ENCODE data around the gene CREB5. TPM values are rescaled to one million over a fixed set of nuclear protein-coding genes. Genes with fewer than 3 reads are reported as not detected.

CREB5 gene
- polyA plus RNA-seq, 4 donors = 7.4 to 13.4 (median 8.4) TPM

DNA sequence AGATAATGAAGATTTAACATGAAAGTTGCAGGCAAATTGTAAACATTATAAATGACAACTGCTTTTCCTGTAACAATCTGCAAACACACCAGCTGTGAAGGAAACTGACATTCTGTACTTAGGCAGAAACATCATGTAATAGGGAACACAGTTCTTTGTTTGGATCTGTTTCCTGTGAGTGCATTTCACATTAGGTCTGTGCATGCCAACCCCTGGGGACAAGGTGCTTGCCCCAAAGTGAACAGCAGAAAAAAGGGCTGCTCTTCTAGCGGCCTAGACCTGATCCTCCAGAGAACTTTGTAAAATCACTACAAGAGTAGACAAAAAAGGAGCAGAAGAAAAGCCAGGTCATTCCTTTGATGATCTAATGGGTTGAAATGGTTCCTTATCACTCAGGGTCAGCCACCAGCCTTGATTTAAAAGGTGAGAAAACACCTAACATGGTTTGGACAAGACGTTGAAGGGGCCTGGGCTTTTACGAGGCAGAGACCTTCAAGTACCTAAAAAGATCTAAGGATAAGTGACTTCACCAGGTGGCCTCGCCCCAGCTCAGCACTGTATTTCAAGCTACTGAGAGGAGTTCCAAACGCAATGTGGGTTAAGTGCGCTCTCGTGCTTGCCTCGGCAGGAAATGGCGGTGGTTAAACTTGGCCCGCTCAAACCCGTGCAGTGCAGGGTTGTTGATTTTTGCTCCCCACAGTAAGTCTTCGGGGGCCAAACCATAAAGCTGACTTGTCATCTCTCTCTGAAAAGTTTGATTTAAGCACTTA is 249.7 kb downstream of the CREB5 start:
- DNase-seq (ENCODE audit: low read depth in 4 of 4, low spot score in 3 of 4) = no peak

DNA sequence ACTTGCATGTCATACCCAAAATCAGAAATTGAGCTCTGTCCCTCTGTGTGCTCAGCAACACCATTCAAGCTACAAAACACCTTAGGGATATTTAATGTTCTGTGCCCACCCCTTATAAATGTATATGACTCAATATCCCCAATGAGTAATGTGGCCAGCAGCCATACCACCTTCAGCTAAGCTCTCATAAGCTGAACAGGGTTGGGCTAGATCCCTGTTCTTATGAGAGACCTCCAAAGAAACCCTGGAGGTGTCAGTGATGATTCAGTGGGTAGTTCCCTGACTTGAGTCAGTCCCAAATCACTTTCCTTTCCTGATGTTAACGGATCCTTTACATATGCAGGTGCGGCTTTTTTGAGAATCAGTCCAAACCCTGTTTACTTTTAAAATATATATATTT is 253.8 kb downstream of the CREB5 start:
- DNase-seq (ENCODE audit: low read depth in 4 of 4, low spot score in 3 of 4) = no peak

DNA sequence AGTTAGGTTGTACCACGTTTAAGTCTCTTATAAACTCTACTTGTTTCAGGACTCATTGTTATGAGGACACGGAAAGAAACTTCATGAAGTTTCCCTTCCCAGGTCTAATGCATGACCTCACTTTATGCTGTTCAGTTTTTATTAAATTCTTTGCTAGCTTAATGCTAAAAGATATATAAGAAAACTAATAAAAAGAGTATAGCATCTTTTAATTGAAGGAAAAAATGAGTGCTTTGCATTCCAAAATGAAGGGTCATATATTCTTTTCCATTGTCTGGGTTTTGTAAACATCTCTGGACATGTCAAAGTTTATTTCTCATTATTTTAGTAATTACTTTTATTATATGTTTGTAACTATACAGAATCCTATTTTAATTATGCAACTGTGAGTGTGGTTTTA is 255.8 kb downstream of the CREB5 start:
- no peak for DNase-seq (ENCODE audit: low read depth in 4 of 4, low spot score in 3 of 4)

DNA sequence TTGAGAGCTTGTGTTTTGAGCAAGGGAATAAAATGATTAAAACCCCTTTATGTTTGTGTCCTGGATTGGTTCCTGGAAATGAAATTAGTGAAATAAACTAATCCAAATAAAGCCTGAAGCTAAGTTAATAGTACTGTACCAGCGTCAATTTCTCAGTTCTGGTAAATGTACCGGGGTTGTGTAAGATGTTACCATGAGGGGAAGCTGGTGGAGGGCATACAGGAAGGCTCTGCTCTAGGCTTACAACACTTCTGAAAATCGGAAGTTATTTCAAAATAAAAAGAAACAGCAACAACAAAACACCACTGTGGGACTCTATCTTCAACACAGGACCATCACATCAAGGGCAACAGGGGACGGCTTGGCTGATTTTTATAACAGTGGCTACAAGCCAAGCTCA is 257.0 kb downstream of the CREB5 start:
- no peak for DNase-seq (ENCODE audit: low read depth in 4 of 4, low spot score in 3 of 4)

DNA sequence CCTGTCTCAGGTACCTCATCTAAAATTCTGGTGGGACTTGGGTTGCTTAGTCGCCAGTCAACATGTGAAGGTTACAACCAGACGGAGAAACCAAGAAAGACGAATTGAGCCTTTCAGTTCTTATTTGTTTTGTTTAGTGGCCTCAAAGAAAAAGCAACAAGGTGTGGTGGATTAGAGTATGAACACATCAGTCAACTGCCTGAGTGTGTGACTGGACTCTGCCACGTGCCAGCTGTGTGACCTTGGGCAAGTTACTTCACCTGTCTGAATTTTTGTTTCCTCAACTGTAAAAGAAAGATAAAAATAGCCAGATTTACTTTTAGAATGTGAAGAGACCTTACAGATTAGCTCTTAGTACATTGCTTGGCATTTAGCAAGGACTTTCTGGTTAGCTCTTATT is 259.2 kb downstream of the CREB5 start:
- no peak for DNase-seq (ENCODE audit: low read depth in 4 of 4, low spot score in 3 of 4)

DNA sequence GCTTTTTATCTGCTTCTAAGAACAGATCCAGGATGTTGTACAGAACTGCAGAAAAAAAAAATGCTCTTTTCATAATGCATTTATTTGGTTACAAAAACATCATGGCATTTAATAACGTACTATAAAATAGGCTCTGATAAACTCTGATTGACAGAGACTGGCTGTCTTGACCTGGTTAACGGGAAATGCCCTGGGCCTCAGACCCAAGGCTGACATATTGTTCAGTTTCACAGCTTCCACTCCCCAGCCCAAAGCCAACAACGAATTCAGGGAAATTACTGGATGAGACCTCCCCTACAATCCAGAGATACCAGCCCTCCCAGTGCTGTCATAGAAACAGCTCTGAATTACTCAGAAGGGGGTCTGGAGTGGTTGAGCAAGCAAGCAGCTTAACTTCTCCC is 260.1 kb downstream of the CREB5 start:
- no peak for DNase-seq (ENCODE audit: low read depth in 4 of 4, low spot score in 3 of 4)

DNA sequence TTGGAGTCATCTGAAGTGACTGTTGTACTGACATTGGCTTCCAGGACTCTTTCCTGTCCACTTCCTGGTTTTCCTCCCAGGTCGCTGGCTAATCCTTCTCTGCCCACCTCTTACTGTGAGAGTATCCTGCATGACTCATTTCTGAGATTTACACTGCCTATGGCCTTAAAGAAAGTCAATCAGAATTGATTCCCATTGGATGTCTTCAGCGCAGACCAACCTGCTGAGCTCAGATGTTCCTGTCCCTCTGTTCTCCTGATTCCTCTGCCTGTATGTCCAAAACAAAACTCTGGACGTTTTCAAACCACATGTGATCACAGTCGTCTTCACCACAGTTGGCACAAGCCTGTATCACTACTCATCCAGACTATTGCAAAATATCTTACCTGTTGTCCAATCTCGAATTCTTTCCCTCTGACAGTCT is 262.1 kb downstream of the CREB5 start:
- DNase-seq (ENCODE audit: low read depth in 4 of 4, low spot score in 3 of 4) = no peak

DNA sequence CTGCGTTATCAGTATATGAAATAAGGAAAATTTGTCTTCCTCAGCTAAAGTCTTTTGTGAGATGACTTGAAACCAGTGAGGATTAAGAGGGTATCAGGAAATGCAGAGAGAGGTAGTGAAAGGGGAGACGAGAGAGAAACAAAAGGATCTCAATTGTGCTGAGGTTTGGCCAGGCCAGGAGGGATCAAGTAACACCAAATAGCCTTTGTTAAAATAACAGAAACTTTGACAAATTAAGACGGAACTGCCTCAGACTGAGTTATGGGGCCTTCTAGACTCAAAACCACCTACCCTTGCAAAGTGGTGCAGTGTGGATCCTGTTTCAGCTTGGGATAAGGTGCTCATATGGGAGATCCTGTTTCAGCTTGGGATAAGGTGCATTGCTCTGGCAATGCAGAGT is 263.1 kb downstream of the CREB5 start:
- DNase-seq (ENCODE audit: low read depth in 4 of 4, low spot score in 3 of 4) = no peak

DNA sequence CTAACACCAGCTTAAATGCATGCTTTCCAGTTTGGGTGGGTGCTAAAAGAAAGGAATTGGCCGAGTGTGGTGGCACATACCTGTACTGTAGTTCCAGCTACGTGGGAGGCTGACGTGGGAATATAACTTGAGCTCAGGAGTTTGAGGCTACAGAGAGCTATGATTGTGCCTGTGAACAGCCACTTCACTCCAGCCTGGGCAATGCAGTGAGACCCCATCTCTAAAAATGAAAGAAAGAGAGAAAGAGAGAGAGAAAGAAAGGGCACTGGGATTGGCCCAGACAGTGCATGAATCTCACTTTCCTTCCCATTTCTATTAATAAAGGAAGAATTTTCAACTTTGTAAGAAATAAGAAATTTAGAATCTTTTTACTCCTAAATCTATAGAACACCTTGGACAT is 265.4 kb downstream of the CREB5 start:
- DNase-seq (ENCODE audit: low read depth in 4 of 4, low spot score in 3 of 4) = no peak

DNA sequence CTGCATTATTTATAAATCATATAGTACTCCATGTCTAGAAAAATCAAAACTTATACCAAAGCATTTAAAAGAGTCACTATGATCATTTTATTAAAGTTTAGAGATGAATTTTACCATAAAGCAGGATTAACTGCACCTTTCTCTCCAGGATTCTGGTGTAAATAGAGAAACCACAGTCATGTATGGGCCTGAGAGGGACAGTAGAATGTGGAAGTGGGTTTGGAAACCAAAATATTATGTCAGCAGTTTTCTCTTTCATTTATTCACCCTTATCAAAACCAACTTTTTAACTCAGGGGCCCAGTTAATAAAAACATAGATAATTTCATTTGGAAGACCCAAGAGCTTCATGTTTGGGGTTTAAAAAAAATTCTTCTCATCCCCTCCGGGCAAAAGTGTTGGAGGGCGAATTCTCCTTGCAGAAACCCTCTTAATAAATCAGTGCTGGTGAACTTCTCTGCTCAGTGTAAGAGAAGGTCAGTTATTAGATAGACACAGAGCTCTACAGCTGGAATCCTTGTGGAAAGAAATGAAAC is 266.2 kb downstream of the CREB5 start:
- no peak for DNase-seq (ENCODE audit: low read depth in 4 of 4, low spot score in 3 of 4)

DNA sequence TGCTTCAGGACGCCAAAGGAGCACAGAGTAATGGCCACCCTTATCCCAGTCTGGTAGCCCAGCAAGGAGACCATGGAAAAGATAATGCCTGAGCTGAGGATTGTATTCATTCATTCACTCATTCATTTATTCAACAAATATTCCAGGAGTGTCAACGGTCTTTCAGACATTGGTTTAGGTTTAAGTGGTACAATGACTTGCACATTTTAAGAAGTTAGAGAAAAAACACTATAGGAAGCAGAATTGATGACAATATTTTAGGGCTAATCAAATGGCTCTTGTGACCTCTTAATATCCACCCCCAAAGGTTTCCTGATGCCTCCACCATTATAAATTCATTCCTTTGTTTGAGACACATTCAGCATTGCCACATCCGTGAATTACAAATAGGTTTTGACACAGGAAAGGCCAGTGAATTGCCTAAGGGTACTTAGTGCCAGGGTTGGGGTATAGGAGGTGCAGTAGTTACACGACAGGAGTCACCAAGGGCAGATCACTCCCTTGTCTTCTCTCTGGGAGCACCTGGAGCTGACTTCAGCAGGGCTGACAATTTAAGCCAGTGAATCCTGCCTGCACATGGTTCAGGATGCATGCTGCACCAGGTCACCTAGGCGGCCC is 269.5 kb downstream of the CREB5 start:
- no peak for DNase-seq (ENCODE audit: low read depth in 4 of 4, low spot score in 3 of 4)

DNA sequence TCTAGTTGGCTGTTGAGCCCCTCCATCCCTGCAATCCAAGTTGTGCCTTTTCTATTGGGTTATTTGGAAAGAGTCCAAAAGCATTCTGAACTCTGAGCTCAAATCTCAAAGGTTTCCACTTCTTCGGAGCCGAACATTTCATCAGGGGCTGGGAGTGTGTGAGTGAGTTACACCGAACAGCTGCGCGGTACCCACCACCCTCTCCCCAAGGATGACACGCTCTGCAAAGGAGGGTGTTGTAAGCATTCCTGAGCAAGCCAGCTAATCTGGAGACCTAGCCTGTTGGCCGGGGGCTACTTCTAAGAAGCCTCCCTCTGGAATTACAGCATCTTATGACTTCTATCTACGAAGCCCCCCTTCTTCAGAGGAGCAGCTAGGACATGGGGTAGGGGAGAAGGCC is 270.5 kb downstream of the CREB5 start:
- no peak for DNase-seq (ENCODE audit: low read depth in 4 of 4, low spot score in 3 of 4)

DNA sequence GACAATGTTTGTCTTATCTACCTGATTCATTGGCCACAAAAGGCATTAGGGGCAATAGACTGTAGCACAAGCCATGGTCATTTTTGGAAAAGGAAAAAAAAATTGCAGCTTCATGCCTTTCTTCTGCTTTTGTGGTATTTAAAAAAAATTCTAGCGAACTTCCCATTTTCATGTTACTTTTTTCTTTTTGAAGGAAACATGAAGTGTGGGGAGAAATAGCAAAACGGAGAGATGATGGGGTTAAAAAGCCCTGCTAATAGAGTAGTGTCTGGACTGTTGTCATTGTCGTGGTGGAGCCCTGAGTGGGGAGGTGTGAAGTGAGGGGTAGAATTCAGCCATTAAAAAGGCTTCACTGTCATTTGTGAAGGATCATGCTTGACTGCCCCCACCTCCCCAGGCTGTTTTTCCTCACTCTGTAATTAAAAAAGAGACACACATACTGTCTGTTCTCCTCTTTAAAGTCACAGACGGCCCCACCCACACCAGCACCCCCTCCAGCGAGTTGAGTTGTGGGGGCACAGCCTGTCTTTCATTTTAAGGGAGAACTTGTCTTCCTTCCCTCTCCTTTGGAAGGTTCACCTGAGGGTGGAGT is 272.4 kb downstream of the CREB5 start:
- DNase-seq (ENCODE audit: low read depth in 4 of 4, low spot score in 3 of 4) = no peak

DNA sequence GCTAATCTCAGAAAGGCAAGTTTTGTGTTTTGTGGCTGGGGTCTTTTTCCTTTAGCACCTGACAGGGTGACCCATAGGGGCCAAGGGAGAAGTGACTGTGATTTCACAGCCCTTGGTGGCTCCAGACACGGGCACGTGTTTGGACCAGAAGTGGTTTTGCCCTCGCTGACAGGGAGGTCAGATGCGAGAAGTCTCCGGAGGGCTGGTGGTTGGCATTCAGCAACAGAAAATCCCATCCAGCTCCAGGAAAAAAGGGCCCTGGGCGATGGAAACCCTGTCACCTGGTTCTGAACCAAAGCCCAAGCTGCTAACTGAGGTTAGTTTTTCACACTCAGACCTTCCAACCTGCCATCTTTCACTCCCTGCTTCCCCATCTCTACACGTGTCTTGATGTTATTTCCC is 272.9 kb downstream of the CREB5 start:
- no peak for DNase-seq (ENCODE audit: low read depth in 4 of 4, low spot score in 3 of 4)

DNA sequence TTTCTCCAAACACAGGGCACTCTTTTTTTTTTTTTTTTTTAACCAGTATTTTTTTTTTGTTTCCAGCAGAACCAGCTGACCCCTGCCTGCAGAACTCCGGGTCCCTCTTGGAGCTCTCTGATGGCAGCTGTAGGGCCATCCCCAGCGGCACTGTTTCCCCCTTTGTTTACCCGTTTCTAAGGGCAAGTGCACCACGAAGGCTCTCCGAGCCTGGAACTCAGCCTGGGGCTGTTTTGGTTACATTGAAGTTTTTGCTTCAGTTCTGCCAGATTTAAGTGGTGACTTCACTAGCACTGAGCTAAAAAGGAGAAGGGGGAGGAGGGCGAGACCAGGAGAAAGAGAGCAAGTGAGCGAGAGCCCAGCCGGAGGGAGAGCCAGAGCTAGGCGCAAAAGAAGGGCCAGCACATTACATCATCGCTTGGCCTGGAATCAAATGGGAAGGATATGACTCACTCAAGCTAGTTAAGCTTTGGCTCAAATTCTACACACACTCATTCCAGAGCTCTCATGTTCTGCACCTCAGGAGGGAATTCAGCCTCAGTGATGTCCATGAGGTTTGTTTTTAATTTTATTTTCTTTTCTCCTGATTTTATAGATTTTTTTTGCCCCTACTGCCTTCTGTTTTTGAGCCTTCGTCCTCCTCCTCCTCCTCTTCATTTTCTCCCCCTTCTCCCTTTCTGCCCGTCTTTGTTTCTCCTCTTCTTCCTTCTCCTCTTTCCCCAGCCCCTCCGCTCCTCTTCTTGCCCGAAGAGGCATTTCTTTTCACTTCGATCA is 273.5 kb downstream of the CREB5 start:
- peak; percentile 86 to 94 (median 92) for DNase-seq (ENCODE audit: low read depth in 4 of 4, low spot score in 3 of 4)

DNA sequence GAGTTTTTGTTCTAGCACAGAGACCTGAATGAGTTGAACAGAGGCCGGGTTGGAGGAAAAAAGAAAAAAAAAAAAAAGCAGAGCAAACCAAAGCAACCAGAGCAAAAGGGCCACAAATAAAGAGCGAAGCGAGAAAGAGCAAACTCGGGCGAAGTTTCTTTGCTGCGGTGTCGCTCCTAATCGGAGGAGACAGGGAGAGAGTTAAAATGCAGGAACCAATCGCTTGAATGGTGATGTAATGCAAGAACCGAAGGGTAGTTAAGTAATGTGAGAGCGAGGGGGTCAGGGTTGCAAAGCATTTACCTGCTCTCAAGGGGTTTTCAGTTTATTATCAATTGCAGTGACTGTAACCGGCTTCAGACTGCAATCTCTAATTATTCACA is 274.1 kb downstream of the CREB5 start:
- DNase-seq (ENCODE audit: low read depth in 4 of 4, low spot score in 3 of 4) = no peak

DNA sequence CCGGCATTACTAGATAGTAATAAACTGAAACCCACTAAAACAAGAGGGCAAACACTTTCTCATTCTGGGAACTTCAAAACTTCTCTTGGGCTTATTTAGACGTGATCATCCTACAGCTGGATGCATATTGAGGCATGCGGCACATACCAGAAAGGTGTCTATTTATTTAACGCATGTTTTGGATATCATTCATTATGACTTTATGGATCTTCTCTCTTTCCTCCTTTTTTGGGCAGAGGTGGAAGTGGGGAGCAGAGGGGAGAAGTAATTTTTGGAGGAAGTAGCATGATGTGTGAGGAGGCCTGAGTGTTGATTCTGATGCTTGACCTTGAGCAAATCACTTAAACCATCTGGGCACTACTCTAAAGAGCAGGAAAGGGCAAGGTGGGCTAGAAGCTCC is 275.2 kb downstream of the CREB5 start:
- no peak for DNase-seq (ENCODE audit: low read depth in 4 of 4, low spot score in 3 of 4)

DNA sequence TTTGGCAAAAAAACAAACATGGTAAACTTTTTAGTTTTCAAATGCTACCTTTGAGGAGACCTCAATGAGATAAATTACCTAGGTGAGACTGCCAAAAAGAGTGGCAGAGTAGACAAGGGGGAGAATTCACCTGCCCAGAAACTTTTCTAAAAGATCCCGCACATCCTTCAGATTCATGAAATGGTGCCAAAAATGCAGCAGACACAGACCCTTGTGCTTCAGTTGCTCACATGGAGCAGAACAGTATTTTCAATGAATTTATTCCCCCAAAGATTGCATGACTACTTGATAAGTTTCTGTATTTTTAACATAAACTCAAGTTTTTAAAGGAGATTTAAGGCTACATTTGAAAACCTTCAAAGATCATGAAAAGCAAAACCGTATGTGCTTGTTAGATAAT is 275.9 kb downstream of the CREB5 start:
- no peak for DNase-seq (ENCODE audit: low read depth in 4 of 4, low spot score in 3 of 4)

DNA sequence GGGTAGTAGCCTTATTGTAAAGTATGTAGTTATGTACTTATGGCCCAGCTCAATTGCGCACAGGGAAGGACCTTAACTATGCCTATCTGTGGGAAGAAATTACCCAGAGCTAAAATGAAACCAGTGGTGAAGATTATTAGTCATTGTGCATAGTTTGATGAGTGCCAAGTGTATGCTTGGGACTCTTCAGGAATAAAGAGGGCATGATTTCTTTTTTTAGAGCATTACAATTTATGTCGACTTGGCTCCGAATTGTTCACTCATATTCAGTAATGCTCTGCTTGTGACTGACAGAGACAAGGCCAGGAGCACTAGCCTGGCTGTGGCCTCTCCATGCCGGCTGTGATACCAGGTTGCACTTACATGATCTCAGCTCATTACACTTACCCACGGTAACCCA is 276.3 kb downstream of the CREB5 start:
- DNase-seq (ENCODE audit: low read depth in 4 of 4, low spot score in 3 of 4) = no peak

DNA sequence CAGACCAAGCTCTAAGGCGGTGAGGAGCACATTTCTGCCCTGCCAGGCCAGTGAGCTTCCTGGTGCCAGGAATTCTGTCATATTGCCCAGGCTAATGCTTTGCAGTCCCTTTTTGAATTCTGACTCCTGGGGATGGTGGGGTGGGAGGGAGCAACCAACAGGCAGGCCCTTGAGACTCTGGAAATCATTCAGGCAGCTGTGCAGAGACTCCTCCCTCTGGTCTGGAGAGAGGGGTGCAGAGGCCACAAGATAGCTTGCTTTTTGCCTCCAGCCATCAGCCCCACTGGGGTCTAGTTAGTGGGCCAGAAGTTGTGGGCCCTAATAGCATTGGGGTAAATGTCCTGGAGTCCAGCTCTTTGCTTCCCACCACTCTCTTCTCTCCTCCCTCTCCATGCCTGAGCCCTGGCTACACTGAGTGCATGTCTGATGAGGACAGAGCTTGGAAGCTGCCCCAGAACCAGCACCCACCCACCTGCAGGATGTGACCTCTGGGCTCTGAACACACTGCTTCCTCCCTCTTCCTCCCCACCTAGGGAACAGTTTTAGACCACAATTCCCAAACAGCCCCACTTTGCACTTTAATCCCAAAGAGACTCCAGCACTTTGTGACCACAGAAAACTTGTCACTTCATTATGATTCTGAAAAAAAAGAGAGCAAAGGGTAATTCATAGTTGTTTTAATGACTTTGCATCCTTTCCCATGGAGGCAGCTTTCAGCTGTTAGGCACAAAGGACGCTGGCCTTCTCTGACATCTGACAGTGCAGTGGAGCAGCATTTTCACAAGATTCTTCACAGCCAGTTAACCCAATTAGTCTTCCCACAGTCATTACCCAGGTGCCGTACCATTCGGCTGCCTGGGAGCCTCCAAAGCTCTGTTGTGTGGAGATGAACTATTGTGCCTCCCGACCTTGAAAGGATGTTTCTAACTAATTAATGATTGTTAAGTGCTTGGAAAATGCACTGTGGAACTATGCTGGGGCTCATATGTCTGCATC is 283.3 kb downstream of the CREB5 start:
- DNase-seq (ENCODE audit: low read depth in 4 of 4, low spot score in 3 of 4) = no peak
